Measurements from ENCODE around the gene ZNF613.
"Not testable (repeated sequence)": the region's sequence is repeated elsewhere in the genome, so short reads cannot be mapped to it uniquely, and the experiment has no call there.

The ZNF613 gene

GRCh38 chr19:51970718-51971117 lies 43.4 kb downstream of the ZNF613 start:
- H3K4me3 ChIP-seq (ENCODE audit: low read depth in 1 of 5, low read length in 5 of 5) = peak overlapping the region; percentile 32 to 65 (median 53)
- no peak overlapping the region for H3K9ac ChIP-seq (ENCODE audit: low read length in 5 of 5)
- H3K4me1 ChIP-seq (ENCODE audit: control insufficient read depth in 5 of 5, insufficient read depth in 5 of 5, low read length in 5 of 5) = no peaks in the 10 kb centered on the region
- H3K27me3 ChIP-seq (ENCODE audit: control insufficient read depth in 5 of 5, insufficient read depth in 4 of 5, low read length in 5 of 5) = no peaks in the 10 kb centered on the region
- H3K27ac ChIP-seq (ENCODE audit: low read depth, low read length) = no peak overlapping the region
- H3K9me3 ChIP-seq (ENCODE audit: control insufficient read depth in 5 of 5, low read length in 5 of 5) = peaks cover 78 to 98% (median 94%) of the 10 kb centered on the region in 5 donors
- H3K36me3 ChIP-seq (ENCODE audit: control insufficient read depth in 5 of 5, insufficient read depth in 5 of 5, low read length in 5 of 5) = peaks cover 61 to 89% (median 80%) of the 10 kb centered on the region in 5 donors

GRCh38 chr19:51971624-51972023 lies 44.4 kb downstream of the ZNF613 start:
- Histone ChIP-seq H3K27ac (ENCODE audit: low read depth, low read length) (no peak overlapping the region), H3K4me1 (ENCODE audit: control insufficient read depth in 5 of 5, insufficient read depth in 5 of 5, low read length in 5 of 5) (no peaks in the 10 kb centered on the region), H3K9me3 (ENCODE audit: control insufficient read depth in 5 of 5, low read length in 5 of 5) (peaks cover 70 to 99% (median 95%) of the 10 kb centered on the region in 5 donors), H3K36me3 (ENCODE audit: control insufficient read depth in 5 of 5, insufficient read depth in 5 of 5, low read length in 5 of 5) (peaks cover 57 to 81% (median 71%) of the 10 kb centered on the region in 5 donors), H3K9ac (ENCODE audit: low read length in 5 of 5) (no peak overlapping the region), H3K27me3 (ENCODE audit: control insufficient read depth in 5 of 5, insufficient read depth in 4 of 5, low read length in 5 of 5) (no peaks in the 10 kb centered on the region), H3K4me3 (ENCODE audit: low read depth in 1 of 5, low read length in 5 of 5) (peak overlapping the region; percentile 32 to 65 (median 43))

GRCh38 chr19:51975787-51976186 lies 48.5 kb downstream of the ZNF613 start:
- H3K4me1 ChIP-seq (ENCODE audit: control insufficient read depth in 5 of 5, insufficient read depth in 5 of 5, low read length in 5 of 5); H3K27ac ChIP-seq (ENCODE audit: low read depth, low read length); H3K27me3 ChIP-seq (ENCODE audit: control insufficient read depth in 5 of 5, insufficient read depth in 4 of 5, low read length in 5 of 5); H3K9ac ChIP-seq (ENCODE audit: low read length in 5 of 5): not testable (repeated sequence)
- peaks cover 36 to 60% (median 53%) of the 10 kb centered on the region in 5 donors for H3K36me3 ChIP-seq (ENCODE audit: control insufficient read depth in 5 of 5, insufficient read depth in 5 of 5, low read length in 5 of 5)
- H3K9me3 ChIP-seq (ENCODE audit: control insufficient read depth in 5 of 5, low read length in 5 of 5) = peaks cover 53 to 100% (median 97%) of the 10 kb centered on the region in 5 donors
- H3K4me3 ChIP-seq (ENCODE audit: low read depth in 1 of 5, low read length in 5 of 5) = peak overlapping the region in 3 of 5 donors; percentile 44 to 53 (median 49)

- Histone ChIP-seq H3K4me3 (ENCODE audit: low read depth in 1 of 5, low read length in 5 of 5) (peak overlapping the region in 3 of 5 donors; percentile 24 to 44 (median 37)), H3K27me3 (ENCODE audit: control insufficient read depth in 5 of 5, insufficient read depth in 4 of 5, low read length in 5 of 5) (no peaks in the 10 kb centered on the region), H3K27ac (ENCODE audit: low read depth, low read length) (no peak overlapping the region), H3K9me3 (ENCODE audit: control insufficient read depth in 5 of 5, low read length in 5 of 5) (peaks cover 42 to 97% (median 93%) of the 10 kb centered on the region in 5 donors), H3K4me1 (ENCODE audit: control insufficient read depth in 5 of 5, insufficient read depth in 5 of 5, low read length in 5 of 5) (no peaks in the 10 kb centered on the region), H3K36me3 (ENCODE audit: control insufficient read depth in 5 of 5, insufficient read depth in 5 of 5, low read length in 5 of 5) (peaks cover 26 to 57% (median 45%) of the 10 kb centered on the region in 5 donors), H3K9ac (ENCODE audit: low read length in 5 of 5) (no peak overlapping the region)
Measured at GRCh38 chr19:51976852-51977251, 49.6 kb downstream of the ZNF613 start.

- H3K9ac ChIP-seq (ENCODE audit: low read length in 5 of 5) = no peak overlapping the region
- no peaks in the 10 kb centered on the region for H3K4me1 ChIP-seq (ENCODE audit: control insufficient read depth in 5 of 5, insufficient read depth in 5 of 5, low read length in 5 of 5)
- H3K27me3 ChIP-seq (ENCODE audit: control insufficient read depth in 5 of 5, insufficient read depth in 4 of 5, low read length in 5 of 5) = no peaks in the 10 kb centered on the region
- peaks cover 37 to 96% (median 93%) of the 10 kb centered on the region in 5 donors for H3K9me3 ChIP-seq (ENCODE audit: control insufficient read depth in 5 of 5, low read length in 5 of 5)
- peak overlapping the region in 3 of 5 donors; percentile 2 to 62 (median 38) for H3K4me3 ChIP-seq (ENCODE audit: low read depth in 1 of 5, low read length in 5 of 5)
- H3K36me3 ChIP-seq (ENCODE audit: control insufficient read depth in 5 of 5, insufficient read depth in 5 of 5, low read length in 5 of 5) = peaks cover 23 to 53% (median 41%) of the 10 kb centered on the region in 5 donors
- no peak overlapping the region for H3K27ac ChIP-seq (ENCODE audit: low read depth, low read length)
Measured at GRCh38 chr19:51977346-51977745, 50.1 kb downstream of the ZNF613 start.

GRCh38 chr19:51978882-51979281 lies 51.6 kb downstream of the ZNF613 start:
- no peaks in the 10 kb centered on the region for H3K27me3 ChIP-seq (ENCODE audit: control insufficient read depth in 5 of 5, insufficient read depth in 4 of 5, low read length in 5 of 5)
- peak overlapping the region in 4 of 5 donors; percentile 22 to 62 (median 47) for H3K4me3 ChIP-seq (ENCODE audit: low read depth in 1 of 5, low read length in 5 of 5)
- peaks cover 9 to 44% (median 33%) of the 10 kb centered on the region in 5 donors for H3K36me3 ChIP-seq (ENCODE audit: control insufficient read depth in 5 of 5, insufficient read depth in 5 of 5, low read length in 5 of 5)
- no peak overlapping the region for H3K27ac ChIP-seq (ENCODE audit: low read depth, low read length)
- H3K9ac ChIP-seq (ENCODE audit: low read length in 5 of 5) = no peak overlapping the region
- peaks cover 27 to 96% (median 91%) of the 10 kb centered on the region in 5 donors for H3K9me3 ChIP-seq (ENCODE audit: control insufficient read depth in 5 of 5, low read length in 5 of 5)
- no peaks in the 10 kb centered on the region for H3K4me1 ChIP-seq (ENCODE audit: control insufficient read depth in 5 of 5, insufficient read depth in 5 of 5, low read length in 5 of 5)

- H3K27ac ChIP-seq (ENCODE audit: low read depth, low read length) = no peak overlapping the region
- H3K4me1 ChIP-seq (ENCODE audit: control insufficient read depth in 5 of 5, insufficient read depth in 5 of 5, low read length in 5 of 5) = peaks cover 0 to 3% (median 2%) of the 10 kb centered on the region in 5 donors
- H3K9me3 ChIP-seq (ENCODE audit: control insufficient read depth in 5 of 5, low read length in 5 of 5) = peaks cover 15 to 92% (median 82%) of the 10 kb centered on the region in 5 donors
- no peaks in the 10 kb centered on the region for H3K27me3 ChIP-seq (ENCODE audit: control insufficient read depth in 5 of 5, insufficient read depth in 4 of 5, low read length in 5 of 5)
- H3K36me3 ChIP-seq (ENCODE audit: control insufficient read depth in 5 of 5, insufficient read depth in 5 of 5, low read length in 5 of 5) = peaks cover 0 to 35% (median 21%) of the 10 kb centered on the region in 5 donors
- no peak overlapping the region for H3K9ac ChIP-seq (ENCODE audit: low read length in 5 of 5)
- peak overlapping the region in 3 of 5 donors; percentile 6 to 41 (median 37) for H3K4me3 ChIP-seq (ENCODE audit: low read depth in 1 of 5, low read length in 5 of 5)
Measured at GRCh38 chr19:51980116-51980736, 53.0 kb downstream of the ZNF613 start.

GRCh38 chr19:51980926-51981325 lies 53.7 kb downstream of the ZNF613 start:
- not testable (repeated sequence) for H3K4me1 ChIP-seq (ENCODE audit: control insufficient read depth in 5 of 5, insufficient read depth in 5 of 5, low read length in 5 of 5); H3K27ac ChIP-seq (ENCODE audit: low read depth, low read length); H3K9ac ChIP-seq (ENCODE audit: low read length in 5 of 5); H3K27me3 ChIP-seq (ENCODE audit: control insufficient read depth in 5 of 5, insufficient read depth in 4 of 5, low read length in 5 of 5)
- peaks cover 15 to 87% (median 76%) of the 10 kb centered on the region in 5 donors for H3K9me3 ChIP-seq (ENCODE audit: control insufficient read depth in 5 of 5, low read length in 5 of 5)
- H3K36me3 ChIP-seq (ENCODE audit: control insufficient read depth in 5 of 5, insufficient read depth in 5 of 5, low read length in 5 of 5) = peaks cover 0 to 35% (median 19%) of the 10 kb centered on the region in 5 donors
- H3K4me3 ChIP-seq (ENCODE audit: low read depth in 1 of 5, low read length in 5 of 5) = peak overlapping the region in 3 of 5 donors; percentile 6 to 41 (median 37)

- peaks cover 0 to 18% (median 18%) of the 10 kb centered on the region in 5 donors for H3K4me1 ChIP-seq (ENCODE audit: control insufficient read depth in 5 of 5, insufficient read depth in 5 of 5, low read length in 5 of 5)
- no peak overlapping the region for H3K27ac ChIP-seq (ENCODE audit: low read depth, low read length)
- peaks cover 0 to 31% (median 19%) of the 10 kb centered on the region in 5 donors for H3K36me3 ChIP-seq (ENCODE audit: control insufficient read depth in 5 of 5, insufficient read depth in 5 of 5, low read length in 5 of 5)
- no peak overlapping the region for H3K9ac ChIP-seq (ENCODE audit: low read length in 5 of 5)
- peak overlapping the region in 1 of 5 donors; percentile 2 for H3K4me3 ChIP-seq (ENCODE audit: low read depth in 1 of 5, low read length in 5 of 5)
- peaks cover 7 to 69% (median 53%) of the 10 kb centered on the region in 5 donors for H3K9me3 ChIP-seq (ENCODE audit: control insufficient read depth in 5 of 5, low read length in 5 of 5)
- H3K27me3 ChIP-seq (ENCODE audit: control insufficient read depth in 5 of 5, insufficient read depth in 4 of 5, low read length in 5 of 5) = no peaks in the 10 kb centered on the region
Measured at GRCh38 chr19:51983361-51983760, 56.1 kb downstream of the ZNF613 start.
